Measurements from ENCODE around the gene HOMER2. TPM values are rescaled to one million over a fixed set of nuclear protein-coding genes. Genes with fewer than 3 reads are reported as not detected.

HOMER2 gene
- total and polyA plus RNA-seq, 11 donors = 15.2 to 60.5 (median 36.9) TPM

GRCh38 chr15:82950746-82951370, 1.7 kb downstream of the HOMER2 start:
- ATAC-seq (peak in 1 of 4 donors; percentile 11), DNase-seq (no peak)
- no peak for TF ChIP-seq POLR2A (IDR thresholded peaks at IDR 0.05)
- no peak for TF ChIP-seq CTCF (IDR thresholded peaks at IDR 0.05)
- no peaks in the 10 kb centered on the region for H3K36me3 ChIP-seq
- WGBS, 4 donors = 50 to 70% (median 57%) methylated on average over 6 of the region's 6 CpGs
- peak overlapping the region in 5 of 12 donors; percentile 54 to 81 (median 68) for H3K4me3 ChIP-seq
- H3K27me3 ChIP-seq = peaks cover 0 to 14% (median 0%) of the 10 kb centered on the region in 9 donors
- peak overlapping the region in 3 of 12 donors; percentile 3 to 85 (median 66) for H3K27ac ChIP-seq
- no peaks in the 10 kb centered on the region for H3K9me3 ChIP-seq
- intact Hi-C loops (cut with DNase I) = loop anchor here in 1 of 10 donors (5.0 kb wide), 1 partner anchor 39 kb away; no protein-coding TSS in a partner anchor
- peaks cover 0 to 18% (median 3%) of the 10 kb centered on the region in 12 donors for H3K4me1 ChIP-seq

- H3K4me1 ChIP-seq = peaks cover 0 to 18% (median 3%) of the 10 kb centered on the region in 12 donors
- DNase-seq (no peak), ATAC-seq (no peak)
- intact Hi-C loops (cut with DNase I) = loop anchor here in 1 of 10 donors (5.0 kb wide), 1 partner anchor 38 kb away; no protein-coding TSS in a partner anchor
- TF ChIP-seq POLR2A (IDR thresholded peaks at IDR 0.05) (no peak), CTCF (IDR thresholded peaks at IDR 0.05) (no peak)
- H3K27me3 ChIP-seq = peaks cover 0 to 14% (median 0%) of the 10 kb centered on the region in 9 donors
- no peak overlapping the region for H3K27ac ChIP-seq
- no peak overlapping the region for H3K4me3 ChIP-seq
- WGBS, 4 donors = 73 to 85% (median 77%) methylated on average over 5 of the region's 5 CpGs
- no peaks in the 10 kb centered on the region for H3K36me3 ChIP-seq
- no peaks in the 10 kb centered on the region for H3K9me3 ChIP-seq
Observed at GRCh38 chr15:82950295-82950694, 2.2 kb downstream of the HOMER2 start.

GRCh38 chr15:82946155-82946701, 6.3 kb downstream of the HOMER2 start:
- H3K9me3 ChIP-seq = no peaks in the 10 kb centered on the region
- no peak overlapping the region for H3K4me3 ChIP-seq
- 83 to 88% (median 84%) methylated on average over 8 of the region's 8 CpGs for WGBS, 4 donors
- intact Hi-C loops (cut with DNase I) = no loop called here
- H3K36me3 ChIP-seq = no peaks in the 10 kb centered on the region
- peaks cover 0 to 6% (median 2%) of the 10 kb centered on the region in 12 donors for H3K4me1 ChIP-seq
- H3K27ac ChIP-seq = no peak overlapping the region
- no peak for DNase-seq
- no peak for ATAC-seq
- H3K27me3 ChIP-seq = peaks cover 0 to 5% (median 0%) of the 10 kb centered on the region in 9 donors
- TF ChIP-seq CTCF (IDR thresholded peaks at IDR 0.05) (no peak), POLR2A (IDR thresholded peaks at IDR 0.05) (no peak)

- ATAC-seq (no peak), DNase-seq (no peak)
- intact Hi-C loops (cut with DNase I) = no loop called here
- no peaks in the 10 kb centered on the region for H3K27me3 ChIP-seq
- H3K9me3 ChIP-seq = no peaks in the 10 kb centered on the region
- H3K36me3 ChIP-seq = no peaks in the 10 kb centered on the region
- peaks cover 0 to 4% (median 0%) of the 10 kb centered on the region in 12 donors for H3K4me1 ChIP-seq
- WGBS, 4 donors = 80 to 92% (median 89%) methylated on average over 5 of the region's 5 CpGs
- H3K27ac ChIP-seq = no peak overlapping the region
- TF ChIP-seq CTCF (IDR thresholded peaks at IDR 0.05) = no peak
- TF ChIP-seq POLR2A (IDR thresholded peaks at IDR 0.05) = no peak
- H3K4me3 ChIP-seq = no peak overlapping the region
Observed at GRCh38 chr15:82945326-82945725, 7.2 kb downstream of the HOMER2 start.
